GM12878 (cell line): ENCODE data around the gene IQCF5. TPM values are rescaled to one million over a fixed set of nuclear protein-coding genes. Genes with fewer than 3 reads are reported as not detected.

Source experiments
- ATAC-seq: fragments of 200-7000 bp; cut with Tn5 transposase; 3 replicates; pipeline ENCODE4 v1.9.1; 2020; ENCODE audit warnings: mild to moderate bottlenecking, moderate library complexity
- BruUV-seq: library from RNA; stranded (reverse); fragments of 400-500 nt; replicated peaks from 2 replicates; lab custom pipeline; 2021; lab: Mats Ljungman, UMichigan
- CTCF ChIA-PET: fragments of 300-600 bp; sonication (Branson Sonifier 250); formaldehyde crosslinking; extraction: SDS; loops from one replicate; lab custom pipeline; 2021; ENCODE audit warnings: inconsistent platforms; lab: Yijun Ruan, JAX
- POLR2A ChIA-PET: fragments of 350-600 bp; formaldehyde crosslinking; extraction: SDS; loops from one replicate; lab custom pipeline; 2021; ENCODE audit warnings: inconsistent platforms; lab: Charles Lee
- RAD21 ChIA-PET: fragments of 300-600 bp; sonication (Branson Sonifier 250); formaldehyde crosslinking; loops from one replicate; lab custom pipeline; 2023; ENCODE audit warnings: antibody characterized with exemption; ENCODE audit not compliant: unreplicated experiment; lab: Charles Lee
- SMC1A ChIA-PET: fragments of 300-600 bp; sonication (Branson Sonifier 250); formaldehyde crosslinking; loops from one replicate; lab custom pipeline; 2023; ENCODE audit not compliant: unreplicated experiment, uncharacterized antibody; lab: Charles Lee
- DNase-seq: peaks from one replicate; pipeline ENCODE4 v3.0.0-alpha.2; 2011; ENCODE audit warnings: low read depth, low spot score
- FAIRE-seq: peaks from 3 replicates; lab custom pipeline; 2011; peaks lifted over from hg19 to GRCh38; lab: Jason Lieb, UNC
- H2AFZ ChIP-seq: 2 replicates; pipeline ENCODE4 v1.6.0; 2011; ENCODE audit warnings: low read depth, low read length, control low read depth; ENCODE audit not compliant: control insufficient read depth
- H3K27ac ChIP-seq: 2 replicates; pipeline ENCODE4 v1.5.1; 2011; ENCODE audit warnings: control low read depth; ENCODE audit not compliant: control insufficient read depth, insufficient read depth
- H3K27me3 ChIP-seq, 2 experiments: replicated peaks in 1 of 2; 2 replicates each; pipeline versions ENCODE4 v1.6.0 to v1.6.1; 2011; ENCODE audit warnings: low read length in 1 of 2; ENCODE audit not compliant: control insufficient read depth in 2 of 2, insufficient read depth in 2 of 2
- H3K36me3 ChIP-seq, 2 experiments: 2 replicates each; pipeline ENCODE4 v1.5.1; 2011; ENCODE audit warnings: low read length in 1 of 2; ENCODE audit not compliant: control insufficient read depth in 2 of 2, insufficient read depth in 2 of 2
- H3K4me1 ChIP-seq: 2 replicates; pipeline ENCODE4 v1.6.1; 2011; ENCODE audit warnings: mild to moderate bottlenecking, low read length, moderate library complexity, mixed read lengths; ENCODE audit not compliant: control insufficient read depth, insufficient read depth
- H3K4me2 ChIP-seq: 2 replicates; pipeline ENCODE4 v1.6.0; 2011; ENCODE audit warnings: control low read depth; ENCODE audit not compliant: control insufficient read depth, insufficient read depth
- H3K4me3 ChIP-seq: fragments of 200-600 bp; sonication (generic); 2 replicates; pipeline ENCODE4 v1.5.1; 2016
- H3K79me2 ChIP-seq: 2 replicates; pipeline ENCODE4 v1.6.0; 2011; ENCODE audit warnings: low read length; ENCODE audit not compliant: control insufficient read depth, insufficient read depth
- H3K9ac ChIP-seq: 2 replicates; pipeline ENCODE4 v1.8.0; 2011; ENCODE audit warnings: low read length, control low read depth, mixed read lengths; ENCODE audit not compliant: control insufficient read depth, insufficient read depth
- H3K9me3 ChIP-seq: replicated peaks from 3 replicates; pipeline ENCODE4 v1.5.1; 2011; ENCODE audit warnings: mild to moderate bottlenecking, low read length; ENCODE audit not compliant: control insufficient read depth, insufficient read depth
- H4K20me1 ChIP-seq: 2 replicates; pipeline ENCODE4 v1.6.0; 2011; ENCODE audit not compliant: control insufficient read depth, insufficient read depth
- BHLHE40 ChIP-seq, 2 experiments: fragments of 450-650 bp in 1 of 2; IDR thresholded peaks; 2 replicates each; pipeline ENCODE4 v1.6.1; 2011 to 2017; ENCODE audit warnings: low read depth in 2 of 2, borderline replicate concordance in 1 of 2, improper control_type of control experiment in 1 of 2, low read length in 1 of 2, mild to moderate bottlenecking in 1 of 2
- BMI1 ChIP-seq: fragments of 450-650 bp; IDR thresholded peaks from 2 replicates; pipeline ENCODE4 v1.6.1; 2016; ENCODE audit warnings: mild to moderate bottlenecking, moderate library complexity, borderline replicate concordance
- CBX3 ChIP-seq: fragments of 200-600 bp; sonication (generic); IDR thresholded peaks from 2 replicates; pipeline ENCODE4 v1.6.1; 2016; ENCODE audit warnings: low read depth, borderline replicate concordance
- CEBPB ChIP-seq, 2 experiments: fragments of 150-350 bp in 1 of 2; IDR thresholded peaks; 2 replicates each; pipeline ENCODE4 v1.6.1; 2012 to 2014; ENCODE audit warnings: low read depth in 2 of 2, low read length in 2 of 2, borderline replicate concordance in 1 of 2, inconsistent platforms in 1 of 2
- CHD2 ChIP-seq: IDR thresholded peaks from 2 replicates; pipeline ENCODE4 v1.6.1; 2011; ENCODE audit warnings: low read depth, low read length, improper control_type of control experiment, borderline replicate concordance
- DPF2 ChIP-seq: fragments of 450-650 bp; IDR thresholded peaks from 2 replicates; pipeline ENCODE4 v1.6.1; 2017; ENCODE audit warnings: mild to moderate bottlenecking
- PML ChIP-seq: IDR thresholded peaks from 2 replicates; pipeline ENCODE4 v1.6.1; 2012; ENCODE audit warnings: low read length, inconsistent platforms
- RAD51 ChIP-seq: fragments of 450-650 bp; IDR thresholded peaks from 2 replicates; pipeline ENCODE4 v1.6.1; 2016; ENCODE audit warnings: moderate library complexity, mild to moderate bottlenecking, inconsistent platforms
- REST ChIP-seq: IDR thresholded peaks from 2 replicates; pipeline ENCODE4 v1.6.1; 2012; ENCODE audit warnings: mild to moderate bottlenecking, low read depth, low read length
- SKIL ChIP-seq: fragments of 450-650 bp; IDR thresholded peaks from 2 replicates; pipeline ENCODE4 v1.6.1; 2017; ENCODE audit warnings: mild to moderate bottlenecking, low read depth, inconsistent platforms; ENCODE audit not compliant: poor library complexity, severe bottlenecking
- ZNF687 ChIP-seq: fragments of 450-650 bp; IDR thresholded peaks from 2 replicates; pipeline ENCODE4 v1.6.1; 2017; ENCODE audit warnings: mild to moderate bottlenecking, moderate library complexity
- WGBS: methylation state at CpG from one replicate; pipeline ENCODE4 v1.1.6; 2016; ENCODE audit warnings: low lambda C conversion rate; ENCODE audit not compliant: insufficient replicate concordance, insufficient coverage; ENCODE audit errors: missing lambda C conversion rate; 5-methylcytosine and 5-hydroxymethylcytosine counted together
- in situ Hi-C: fragments of 300-500 bp; cut with MboI; formaldehyde crosslinking; loops from 9 replicates; pipeline ENCODE4 v1.14.3; 2018; ENCODE audit warnings: mixed read lengths
- intact Hi-C: fragments of 100-400 bp; cut with micrococcal nuclease; formaldehyde crosslinking; loops from one replicate; pipeline ENCODE4 v1.14.2; 2022; ENCODE audit not compliant: unreplicated experiment
- polyA plus RNA-seq, 11 experiments: library from polyadenylated mRNA; depleted of rRNA in 4 of 11; unstranded in 6 of 11; stranded (reverse) in 5 of 11; fragments of >200 nt; fragmentation: Nextera tagmentation in 4 of 11; fragmentation: Illumina TruSeq in 1 of 11; extraction: Ambion mirVana in 4 of 11; extraction: Trizol in 1 of 11; gene quantifications; 1 replicate in 1 of 11; 2 replicates in 10 of 11; pipeline versions ENCODE4 v1.2.1 to v1.2.3, GENCODE V29; 2011 to 2016; ENCODE audit warnings: inconsistent platforms in 2 of 11, missing spikeins in 2 of 11, low read depth in 1 of 11
- total RNA-seq, 4 experiments: library from RNA; depleted of rRNA in 3 of 4; stranded (reverse); fragments of >200 nt in 3 of 4; fragmentation: Illumina TruSeq in 1 of 4; extraction: Trizol in 1 of 4; gene quantifications; 2 replicates each; pipeline versions ENCODE4 v1.2.1 to v1.2.3, GENCODE V29; 2013 to 2021

The IQCF5 gene
- total and polyA plus RNA-seq, 10 of the 15 experiments (the other 5 are each of a cell fraction or from before 2014, with no cell fraction given) = not detected

- TF ChIP-seq REST (no peak), CEBPB (IDR thresholded peaks at IDR 0.05; ENCODE audit: borderline replicate concordance in 1 of 2, low read depth in 2 of 2, low read length in 2 of 2) (no peak), SKIL (no peak)
- TF ChIP-seq, all 136 proteins: peak for 0
Measured at GRCh38 chr3:51891242-51892039, 16.0 kb upstream of the IQCF5 start (continued).

- H3K4me1 ChIP-seq = no peaks in the 10 kb centered on the region
- ChIA-PET SMC1A (no interaction called here), CTCF (no interaction called here), RAD21 (no interaction called here), POLR2A (no interaction called here)
- no peaks in the 10 kb centered on the region for H4K20me1 ChIP-seq
- H3K27me3 ChIP-seq = peaks cover 0 to 2% of the 10 kb centered on the region in 2 experiments; a peak in 2 of 4 replicates
- no peaks in the 10 kb centered on the region for H3K9me3 ChIP-seq
- 38% methylated on average over 12 of the region's 12 CpGs for WGBS
- no peak overlapping the region for H3K4me3 ChIP-seq
- no peak for DNase-seq
- H3K36me3 ChIP-seq = no peaks in the 10 kb centered on the region
- no TSS peak for BruUV-seq
- no peak for ATAC-seq
- no peak for FAIRE-seq
- H3K4me2 ChIP-seq = no peak overlapping the region
- no peak overlapping the region for H3K27ac ChIP-seq
- H2AFZ ChIP-seq = no peak overlapping the region
- no peaks in the 10 kb centered on the region for H3K79me2 ChIP-seq
- H3K9ac ChIP-seq = no peak overlapping the region
- intact Hi-C loops = no loop called here
- in situ Hi-C loops = no loop called here
- TF ChIP-seq BHLHE40 (IDR thresholded peaks at IDR 0.05; ENCODE audit: borderline replicate concordance in 1 of 2, low read depth in 2 of 2, low read length in 1 of 2) = no peak
- no peak for TF ChIP-seq BMI1
- TF ChIP-seq PML = no peak
- TF ChIP-seq CBX3 = no peak
- TF ChIP-seq ZNF687 = no peak
- TF ChIP-seq RAD51 = no peak
- no peak for TF ChIP-seq DPF2
- no peak for TF ChIP-seq CHD2
Measured at GRCh38 chr3:51888463-51889105, 13.2 kb upstream of the IQCF5 start.
